Activated CD4-positive, alpha-beta T cell treated with anti-CD3 and anti-CD28 coated beads, Interleukin-2, Interleukin-4, amounts not matched to agents 100 ng/mL and 50 ng/mL, durations not matched to agents 16 hours and 8 hours (primary cell): ENCODE measurements around the gene VPS52.
"Not testable (repeated sequence)": the region's sequence is repeated elsewhere in the genome, so short reads cannot be mapped to it uniquely, and the experiment has no call there.

Experiments
- DNase-seq: peaks from one replicate; pipeline ENCODE4 v3.0.0-alpha.2; 2020; ENCODE audit warnings: low spot score

VPS52 gene

DNA sequence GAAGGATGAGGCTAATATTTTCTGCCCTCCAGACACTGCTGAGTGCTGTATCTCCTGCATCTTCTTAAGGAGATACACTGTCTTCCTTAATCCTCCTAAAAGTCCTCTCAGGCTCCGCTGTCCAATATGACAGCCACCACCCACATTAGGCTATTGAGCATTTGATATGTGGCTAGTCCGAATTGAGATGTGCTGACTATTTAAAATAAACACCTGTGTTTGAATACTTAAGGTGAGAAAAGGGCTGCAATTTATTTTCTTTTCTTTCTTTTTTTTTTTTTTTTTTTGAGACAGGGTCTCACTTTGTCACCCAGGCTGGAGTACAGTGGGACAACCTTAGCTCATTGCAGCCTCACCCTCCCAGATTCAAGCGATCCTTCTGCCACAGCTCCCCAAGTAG, 30.2 kb upstream of the VPS52 start:
- DNase-seq = no peak

DNA sequence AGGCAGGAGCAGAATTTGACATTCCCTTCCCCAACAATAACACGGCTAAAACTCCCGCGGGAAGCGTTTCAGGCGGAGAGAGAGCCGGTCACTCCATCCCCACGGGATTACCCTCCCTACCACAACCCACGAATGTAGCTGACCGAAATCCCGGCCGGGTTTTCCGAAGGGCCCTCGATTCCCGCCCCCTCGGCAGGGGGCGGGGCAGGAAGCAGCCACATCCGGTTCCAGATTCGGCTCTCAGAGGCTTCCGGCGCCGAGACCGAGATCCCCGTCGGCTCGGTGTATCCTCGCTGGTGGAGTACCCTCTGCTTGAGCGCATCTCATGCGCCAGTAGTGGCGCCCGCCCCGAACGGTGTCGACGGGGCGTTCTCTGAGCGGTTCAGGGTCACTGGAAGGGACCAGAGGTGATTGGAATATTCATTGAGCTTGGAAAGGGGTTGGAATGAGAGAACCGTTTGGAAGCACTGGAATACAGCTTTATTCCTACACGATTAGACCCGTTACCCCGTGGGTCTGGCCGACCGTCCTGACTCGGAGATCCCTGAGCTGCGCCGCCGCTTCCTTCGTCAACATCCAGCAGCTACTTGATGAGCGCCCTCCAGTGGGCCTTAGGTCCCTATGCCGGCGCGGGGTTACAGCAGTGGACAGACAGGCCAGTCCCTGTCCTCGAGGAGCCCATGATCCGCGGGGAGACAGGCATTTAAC, 27.7 kb upstream of the VPS52 start:
- DNase-seq = peak; percentile 94

DNA sequence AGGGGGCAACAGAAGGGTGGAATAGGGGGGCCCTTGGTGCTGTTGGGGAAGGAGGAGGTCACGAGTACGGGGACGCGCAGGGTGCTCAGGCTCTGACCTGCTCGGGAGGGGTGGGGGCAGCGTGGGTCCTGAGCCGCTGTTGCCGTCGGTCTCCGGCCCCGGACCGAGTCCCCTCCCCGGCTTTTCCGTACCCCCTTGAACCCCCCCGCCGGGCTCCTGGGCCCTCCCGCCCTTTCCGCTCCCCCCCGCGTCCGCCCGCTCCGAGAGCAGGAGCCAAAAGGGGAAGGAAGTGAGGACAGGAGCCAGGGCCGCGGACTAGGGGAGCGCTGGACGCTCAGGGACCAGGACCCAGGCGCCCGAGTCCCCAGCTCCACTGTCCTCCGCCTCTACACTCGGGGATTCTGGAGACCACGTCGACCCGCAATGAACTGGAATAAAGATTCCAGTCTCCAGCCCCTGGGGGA, 27.1 kb upstream of the VPS52 start, which contains the start of gene RGL2:
Gene RGL2, minus strand, starts transcription at position 170 of the 464 bp plus-strand sequence. CDS start 332 bp downstream, outside the sequence.
- DNase-seq = no peak

DNA sequence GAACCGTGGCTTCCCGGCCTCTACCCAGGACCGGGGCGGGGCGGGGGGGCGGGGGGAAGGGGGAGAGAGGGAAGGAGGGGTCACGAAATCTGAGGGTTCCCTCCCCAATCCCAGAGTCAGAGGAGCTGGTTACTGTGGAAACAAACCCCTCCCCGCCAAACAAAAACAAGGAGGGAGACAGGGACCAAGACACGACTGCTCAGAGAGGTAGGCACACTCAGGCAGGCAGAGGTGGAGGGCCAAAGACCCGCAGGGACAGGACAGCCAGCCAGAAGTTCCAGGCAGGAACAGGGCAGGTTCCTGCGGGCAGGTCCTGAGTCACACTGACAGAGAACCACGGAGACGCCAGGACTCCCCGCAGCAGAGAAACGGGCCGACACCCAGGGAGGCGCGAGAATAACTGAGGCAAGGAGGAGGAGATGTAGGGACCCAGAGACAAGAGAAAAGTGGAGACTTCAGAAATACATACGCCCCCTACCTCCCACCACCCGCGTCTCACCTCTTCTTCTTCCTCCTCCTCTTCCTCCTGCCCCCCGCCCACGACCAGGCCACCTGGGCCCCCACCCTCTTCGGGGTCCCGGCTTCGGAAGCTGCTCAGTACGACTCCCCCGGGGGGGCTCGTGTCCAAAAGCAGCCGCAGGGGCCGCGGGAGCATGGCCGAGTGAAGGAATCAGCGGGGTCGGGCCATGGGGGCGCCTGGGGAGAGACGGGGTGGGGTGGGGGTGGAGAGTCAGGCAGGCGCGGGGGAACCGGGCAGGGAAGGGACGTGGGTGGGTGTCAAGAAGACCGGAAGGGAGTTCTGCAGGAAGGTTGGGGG, 26.5 kb upstream of the VPS52 start:
- peak; percentile 65 for DNase-seq

DNA sequence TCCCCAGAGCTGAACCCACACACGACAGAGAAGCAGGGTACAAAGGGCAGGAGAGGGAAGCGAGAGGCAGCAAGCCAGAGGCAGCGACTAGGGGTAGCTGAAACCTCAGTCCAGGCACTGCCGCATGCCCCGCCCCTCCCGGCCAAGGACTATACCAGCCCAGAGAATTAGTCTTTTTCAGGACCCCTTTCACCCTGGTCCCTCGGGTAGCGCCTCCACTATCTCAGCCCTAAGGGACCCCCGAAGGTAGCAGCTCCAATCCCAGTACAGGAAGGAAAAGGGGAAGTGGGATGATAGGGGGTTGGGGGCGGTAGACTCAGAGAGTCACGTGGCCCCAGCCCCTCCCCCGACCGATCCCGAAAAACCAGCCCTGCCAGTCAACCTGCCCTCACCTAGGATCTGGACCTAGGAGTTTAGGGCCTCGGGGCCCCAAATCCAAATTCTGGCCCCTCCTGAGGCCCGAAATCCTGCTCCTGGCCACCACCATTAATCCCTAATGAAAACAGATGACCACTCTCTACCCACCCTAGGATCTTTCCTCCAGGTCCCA, 25.8 kb upstream of the VPS52 start:
- DNase-seq = no peak

DNA sequence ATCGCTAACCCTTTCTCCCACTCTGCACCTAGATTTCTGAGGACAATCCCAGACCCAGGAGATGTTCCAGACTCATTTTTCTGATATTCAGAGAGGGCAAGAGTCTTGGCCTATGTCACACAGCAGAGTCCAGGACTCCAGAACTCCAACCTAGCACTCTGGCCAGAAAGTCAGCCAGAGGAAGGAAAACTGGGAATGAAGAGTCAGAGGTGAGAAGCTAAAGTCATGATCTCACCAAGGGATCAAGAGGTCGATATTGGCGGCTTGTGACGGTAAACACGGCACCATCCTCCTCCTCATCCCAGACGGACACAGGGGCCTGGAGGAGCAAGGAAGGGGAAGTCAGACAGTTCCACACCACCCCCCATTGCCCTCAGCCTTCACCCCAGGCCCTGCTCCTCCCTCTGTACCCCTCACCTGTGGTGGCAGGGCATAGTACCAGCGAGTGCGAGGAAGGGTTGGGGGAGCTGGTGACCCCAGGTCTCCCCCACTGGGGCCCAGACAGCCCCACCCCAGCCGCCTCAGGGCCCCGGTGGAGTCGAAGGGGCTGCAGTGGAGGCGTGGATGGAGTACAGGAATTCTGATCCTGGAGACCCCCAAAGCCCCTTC, 25.2 kb upstream of the VPS52 start:
- no peak for DNase-seq

DNA sequence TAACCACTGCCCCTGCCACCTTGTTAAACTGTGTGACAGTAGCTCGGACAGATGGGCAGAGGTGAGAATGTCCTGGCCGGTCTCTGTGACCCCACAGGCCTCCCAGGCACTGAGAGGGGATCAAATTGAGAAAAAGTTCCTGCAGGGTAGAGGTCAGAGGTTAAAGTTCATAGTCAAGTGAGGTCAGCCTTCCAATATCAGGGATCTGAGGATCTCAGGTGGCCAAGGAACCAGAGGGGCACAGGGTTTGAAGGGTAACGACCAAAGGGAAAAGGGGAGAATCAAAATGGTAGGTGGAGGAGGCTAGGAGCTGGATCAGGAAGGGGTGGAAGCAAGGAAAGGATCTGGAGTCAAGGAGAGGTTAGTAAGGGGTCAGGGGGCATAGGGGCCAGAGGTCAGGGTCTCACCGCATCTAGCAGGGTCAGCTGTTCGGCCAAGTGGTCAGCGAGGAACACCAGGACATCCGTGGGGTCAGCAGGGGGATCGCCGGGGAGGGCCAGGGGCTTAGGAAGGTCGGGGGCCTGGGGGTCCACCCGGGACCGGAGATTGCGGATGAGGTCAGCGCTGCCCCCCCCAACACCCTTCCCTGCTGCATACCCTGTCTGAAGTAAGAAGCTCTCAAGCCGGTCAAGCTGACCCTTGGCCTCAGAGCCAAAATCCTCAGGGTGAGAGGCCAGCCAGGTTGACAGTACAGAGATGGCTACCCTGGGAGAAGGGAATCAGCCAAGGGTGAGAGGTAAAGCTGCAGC, 24.1 kb upstream of the VPS52 start:
- no peak for DNase-seq

DNA sequence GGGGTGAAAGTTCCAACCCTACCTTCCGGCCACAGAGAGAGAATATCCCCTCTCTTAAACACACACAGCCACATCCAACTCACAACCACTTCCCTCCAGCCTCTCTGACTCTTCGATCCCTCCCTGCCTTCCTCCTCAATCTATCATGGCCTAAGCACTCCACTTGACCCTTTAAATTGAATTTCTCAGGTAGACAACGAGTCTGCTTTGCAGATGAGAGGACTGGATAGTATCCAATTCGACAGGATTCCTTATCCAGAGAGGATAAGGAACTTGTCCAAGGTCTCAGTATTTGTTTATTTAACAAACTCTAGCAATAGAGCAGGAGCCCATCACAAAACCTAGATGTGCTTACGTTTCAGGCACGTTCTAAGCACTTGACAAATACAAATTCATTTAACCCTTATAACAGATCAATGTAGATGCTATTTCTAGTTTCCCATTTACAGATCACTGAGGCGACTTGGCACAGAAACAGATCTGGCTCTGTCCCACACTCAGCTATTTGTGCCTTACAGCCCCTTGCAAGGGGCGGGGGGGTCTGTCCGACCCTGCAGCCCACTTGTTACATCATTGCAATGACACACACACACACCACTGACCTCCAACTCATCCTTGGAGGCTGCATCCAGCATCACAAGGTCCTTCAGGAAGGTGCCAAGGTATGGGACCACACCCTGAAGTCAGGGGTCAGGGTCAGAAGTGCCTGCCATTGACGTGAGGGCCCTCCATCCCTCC, 22.6 kb upstream of the VPS52 start:
- DNase-seq = no peak

DNA sequence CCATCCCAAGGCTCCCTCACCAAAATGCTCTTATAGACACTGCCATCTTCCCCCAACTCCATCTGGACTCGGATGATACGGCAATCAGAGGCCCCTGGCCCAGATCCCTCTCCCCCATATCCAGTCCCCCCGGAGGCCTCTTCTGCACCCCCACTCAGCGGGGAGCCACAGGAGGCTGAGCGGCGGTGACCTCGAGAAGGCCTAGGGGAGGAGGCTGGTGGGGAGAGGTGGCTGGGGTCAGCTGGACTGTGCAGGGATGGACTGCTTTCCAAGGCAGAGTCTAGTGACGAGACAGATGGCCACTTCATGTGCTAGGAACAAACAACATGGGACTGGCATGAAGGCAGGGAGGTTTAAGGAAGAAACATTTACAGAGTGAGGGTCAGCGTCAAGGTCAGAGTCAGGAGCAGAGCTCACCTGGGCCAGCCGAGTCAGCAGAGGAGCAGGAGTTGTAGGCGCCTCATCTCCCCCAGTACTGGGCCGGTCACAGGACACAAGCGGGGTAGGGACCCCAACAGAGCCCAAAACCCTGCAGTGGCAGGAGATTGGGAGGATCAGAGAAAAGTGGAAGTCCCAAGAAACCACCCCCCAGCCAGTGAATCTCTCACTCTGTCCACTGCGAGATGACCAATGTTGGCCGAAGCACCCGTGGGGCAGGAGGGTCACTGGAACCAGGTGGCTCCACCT, 21.5 kb upstream of the VPS52 start:
- DNase-seq = no peak

DNA sequence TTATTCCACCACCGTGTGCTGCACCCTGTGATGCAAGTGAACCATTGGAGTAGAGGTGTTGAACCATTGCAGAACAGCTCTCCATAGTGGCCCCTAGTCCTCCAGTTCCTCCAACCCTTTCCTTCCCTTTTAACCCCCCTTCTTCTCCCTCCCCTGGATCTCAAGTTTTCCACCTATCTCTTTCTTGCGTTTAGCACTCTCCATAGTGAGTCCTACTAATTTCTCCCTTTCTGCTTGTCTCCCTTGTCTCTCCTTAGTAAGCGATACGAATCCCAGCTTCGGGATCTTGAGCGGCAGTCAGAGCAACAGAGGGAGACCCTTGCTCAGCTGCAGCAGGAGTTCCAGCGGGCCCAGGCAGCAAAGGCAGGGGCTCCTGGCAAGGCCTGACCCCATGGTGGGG, 18.8 kb upstream of the VPS52 start:
- DNase-seq = no peak

DNA sequence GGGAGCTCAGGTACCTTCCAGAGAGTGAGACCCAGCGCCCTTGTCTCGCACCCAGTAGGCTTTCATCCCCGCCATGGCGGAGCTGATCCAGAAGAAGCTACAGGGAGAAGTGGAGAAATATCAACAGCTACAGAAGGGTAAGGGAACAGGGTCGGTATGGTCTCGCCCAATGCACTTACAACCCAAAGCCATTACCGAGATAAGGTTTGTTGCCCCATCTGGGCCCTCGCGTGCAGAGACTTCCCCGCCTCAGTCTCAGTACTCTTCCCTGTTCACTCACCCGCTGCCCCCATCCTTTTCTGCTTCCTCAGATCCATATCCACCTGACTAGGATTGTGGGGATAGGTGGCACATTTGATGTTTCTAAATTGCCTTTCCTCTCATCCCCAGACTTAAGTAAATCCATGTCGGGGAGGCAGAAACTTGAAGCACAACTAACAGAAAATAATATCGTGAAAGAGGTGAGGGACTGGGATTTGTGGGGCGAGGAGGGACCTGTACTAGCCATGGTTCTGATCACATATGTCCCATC, 18.2 kb upstream of the VPS52 start:
- DNase-seq = no peak

DNA sequence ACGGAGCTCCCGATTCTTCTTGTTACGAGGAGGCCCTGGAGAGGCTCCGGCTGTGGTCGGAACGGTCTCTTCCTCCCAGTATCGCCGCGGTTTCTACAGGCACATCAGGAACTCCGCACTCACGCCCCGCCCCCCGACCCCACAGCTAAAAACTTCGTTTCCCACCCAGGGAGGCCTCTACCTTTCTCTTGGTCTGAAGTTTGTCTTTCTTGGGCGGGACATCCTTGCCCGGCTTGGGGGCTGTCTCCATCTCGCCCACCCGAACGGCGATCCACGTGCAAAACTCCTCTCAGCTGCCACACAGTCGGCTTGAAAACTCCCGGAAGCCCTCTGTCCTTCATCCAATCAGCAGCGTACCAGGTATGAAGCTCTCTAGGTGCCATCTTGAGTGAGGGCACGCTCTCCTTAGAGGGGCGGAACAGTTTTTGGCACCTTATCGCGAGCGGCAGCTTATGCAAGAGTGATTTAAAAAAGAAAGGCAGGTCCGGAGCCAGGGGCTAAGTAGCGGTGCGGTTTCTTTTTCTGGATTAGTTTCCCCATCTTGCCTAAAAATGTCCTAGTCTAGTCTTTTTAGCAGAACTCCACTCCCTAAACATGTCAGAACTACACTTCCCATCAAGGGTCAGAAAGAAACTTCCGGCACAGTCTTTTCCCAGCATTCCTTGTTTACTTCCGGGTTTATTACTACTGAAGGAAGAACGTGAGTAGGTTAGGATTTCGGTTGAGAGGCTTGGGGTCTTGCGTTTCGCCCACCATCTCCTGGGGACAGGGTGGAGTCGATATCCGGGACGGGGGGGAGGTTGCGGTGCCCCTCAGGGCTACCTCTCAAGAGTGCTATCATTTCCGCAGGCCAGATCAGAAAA, 17.5 kb upstream of the VPS52 start, which contains the start of the genes PFDN6 and WDR46:
Gene PFDN6, plus strand, starts transcription at position 681 of the 863 bp plus-strand sequence. CDS start 256 bp downstream, outside the sequence.
Gene WDR46, minus strand, starts transcription at position 319 of the 863 bp plus-strand sequence. Its CDS starts 69 bp downstream, at position 250.
- DNase-seq = peak; percentile 90

DNA sequence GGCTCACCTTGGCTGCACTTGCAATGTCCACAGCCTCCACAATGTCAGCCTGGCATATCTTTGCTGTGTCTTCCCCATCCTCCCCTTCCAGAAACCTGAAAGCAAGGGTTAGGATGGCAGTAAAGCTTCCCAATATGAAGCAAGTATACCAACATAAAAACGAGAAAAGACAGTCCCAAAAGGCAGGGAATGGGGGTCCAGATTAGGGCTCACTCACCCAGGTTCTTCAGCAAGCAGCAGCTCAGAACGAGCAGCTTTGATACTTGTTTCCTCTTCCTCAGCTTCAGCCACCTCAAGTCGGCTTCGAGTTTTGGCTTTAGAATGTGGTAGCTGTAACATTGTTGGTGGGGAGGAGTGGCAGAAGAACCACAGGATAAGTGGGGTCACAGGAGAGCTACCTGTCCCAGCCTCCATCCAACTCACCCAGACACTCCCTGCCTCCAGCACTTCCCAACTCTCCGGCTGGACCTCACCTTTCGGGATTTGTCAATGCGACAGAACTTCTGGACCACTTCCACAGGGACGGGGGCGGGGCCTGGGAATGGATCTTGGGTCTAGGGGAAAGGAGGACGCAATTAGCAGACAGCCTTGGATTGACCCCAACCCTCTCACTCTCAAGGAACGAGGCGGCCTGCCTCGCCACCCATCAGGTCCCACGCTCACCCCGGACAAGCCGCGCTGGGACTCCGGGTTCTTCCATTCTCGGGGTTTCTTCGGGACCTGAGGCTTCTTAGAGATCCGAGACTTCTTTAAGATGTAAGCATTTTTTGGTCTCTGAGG, 16.7 kb upstream of the VPS52 start:
- DNase-seq = no peak

DNA sequence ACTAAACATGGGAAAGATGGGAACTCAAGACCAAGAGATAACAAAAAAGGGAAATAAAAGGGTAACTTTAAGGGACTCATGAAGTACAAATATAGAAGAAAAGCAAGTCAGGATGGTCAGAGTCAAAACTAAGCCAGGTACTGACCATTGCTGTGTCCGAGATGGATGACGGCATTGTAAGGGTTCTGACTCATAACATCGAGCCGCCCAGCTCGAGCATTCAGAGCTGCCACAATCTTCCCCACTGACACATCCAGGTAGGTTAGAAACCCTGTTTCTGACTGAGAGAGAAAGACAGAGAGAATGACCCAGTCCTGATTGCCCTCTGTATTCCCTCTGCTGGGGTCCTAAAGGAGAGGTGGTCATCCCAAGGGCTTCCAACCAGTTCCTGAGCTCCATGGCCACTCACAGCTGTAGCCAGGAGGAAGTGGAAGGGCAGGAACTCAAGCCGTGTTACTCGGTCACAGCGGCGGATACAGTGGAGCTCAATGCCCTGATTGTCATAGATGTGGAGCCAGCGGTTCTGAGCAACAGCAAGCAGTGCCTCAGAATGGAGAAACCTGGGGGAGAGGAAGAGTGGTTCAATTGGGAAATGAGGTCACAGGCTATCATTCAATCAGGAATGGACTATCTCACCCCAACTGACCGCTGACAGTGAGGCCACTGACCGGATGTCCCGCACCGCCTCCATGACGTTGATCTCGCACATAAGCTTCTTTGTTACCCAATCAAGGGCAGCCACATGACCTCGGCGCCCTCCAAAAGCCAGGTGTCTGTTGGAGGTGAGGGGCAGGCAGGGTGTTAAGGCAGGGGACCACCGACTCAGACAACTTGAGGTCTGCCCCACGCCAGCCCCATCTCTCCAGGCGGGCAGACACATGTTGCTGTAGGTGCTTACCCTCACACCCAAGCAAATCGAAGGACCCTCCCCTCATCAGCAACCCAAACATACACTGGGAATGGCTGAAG, 15.6 kb upstream of the VPS52 start:
- DNase-seq = no peak

DNA sequence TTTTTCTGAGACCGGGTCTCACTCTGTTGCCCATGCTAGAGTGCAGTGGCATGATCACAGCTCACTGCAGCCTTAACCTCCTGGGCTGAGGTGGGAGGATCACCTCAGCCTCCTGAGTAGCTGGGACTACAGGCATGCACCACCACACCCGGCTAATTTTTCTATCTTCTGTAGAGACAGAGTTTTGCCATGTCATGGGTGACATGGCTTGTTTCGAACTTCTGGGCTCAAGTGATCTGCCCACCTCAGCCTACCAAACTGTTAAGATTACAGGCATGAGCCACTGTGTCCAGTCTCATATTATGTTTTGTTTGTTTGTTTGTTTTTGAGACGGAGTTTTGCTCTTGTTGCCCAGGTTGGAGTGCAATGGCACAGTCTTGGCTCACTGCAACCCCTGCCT, 13.5 kb upstream of the VPS52 start:
- not testable (repeated sequence) for DNase-seq

DNA sequence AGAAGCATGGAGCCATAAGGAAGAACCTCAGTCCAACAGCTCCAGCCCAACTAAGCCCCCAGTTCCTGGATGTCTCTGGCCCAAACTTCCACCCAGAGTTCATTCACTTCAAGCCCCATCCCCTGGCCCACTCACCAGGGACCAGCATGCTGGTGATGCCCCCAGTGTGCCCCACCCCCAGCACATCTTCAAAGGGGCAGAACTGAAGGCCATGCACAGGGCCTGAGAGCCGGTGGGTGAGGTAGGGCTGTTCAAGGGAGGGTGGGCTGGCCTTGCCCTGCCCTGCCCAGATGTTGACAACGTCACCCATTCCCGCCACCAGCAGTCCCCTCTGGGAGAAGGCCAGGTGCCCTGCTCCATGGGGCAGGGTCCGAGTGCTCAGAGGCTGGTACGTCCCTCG, 8.9 kb upstream of the VPS52 start:
- DNase-seq = no peak

DNA sequence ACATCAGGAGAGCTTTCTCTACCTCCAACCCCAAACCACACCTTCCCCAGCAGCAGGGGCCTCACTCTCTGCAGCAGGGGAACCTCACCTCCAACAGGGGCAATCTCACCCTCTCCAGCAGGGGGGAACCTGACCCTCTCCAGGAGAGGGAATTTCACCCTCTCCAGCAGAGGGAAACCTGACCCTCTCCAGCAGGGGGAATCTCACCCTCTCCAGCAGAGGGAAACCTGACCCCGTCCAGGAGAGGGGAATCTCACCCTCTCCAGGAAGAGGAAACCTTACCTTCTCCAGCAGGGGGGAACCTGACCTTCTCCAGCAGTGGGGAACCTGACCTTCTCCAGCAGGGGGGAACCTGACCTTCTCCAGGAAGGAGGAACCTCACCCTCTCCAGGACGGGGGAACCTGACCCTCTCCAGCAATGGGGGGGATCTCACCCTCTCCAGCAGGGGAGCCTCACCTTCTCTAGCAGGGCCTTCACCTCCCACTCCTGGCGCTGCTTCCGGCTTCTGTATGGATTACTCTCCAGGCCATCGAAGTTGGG, 8.4 kb upstream of the VPS52 start:
- no peak for DNase-seq
